Measurements from ENCODE around the gene FSHR.

- TF ChIP-seq CTCF (IDR thresholded peaks at IDR 0.05) = no peak
- TF ChIP-seq POLR2A (IDR thresholded peaks at IDR 0.05) = no peak
These were observed 118.8 kb downstream of the FSHR start for GRCh38 chr2:49035481-49035880.
